NT2/D1 (cell line): ENCODE data around the gene RHOA.

ENCODE experiments used
- SUZ12 ChIP-seq: IDR thresholded peaks from 2 replicates; pipeline ENCODE4 v1.6.1; 2011; ENCODE audit not compliant: insufficient read length, insufficient read depth; ENCODE audit errors: extremely low read depth
- YY1 ChIP-seq: IDR thresholded peaks from 2 replicates; pipeline ENCODE4 v1.6.1; 2011; ENCODE audit not compliant: insufficient read length, insufficient read depth
- ZNF274 ChIP-seq: IDR thresholded peaks from 2 replicates; pipeline ENCODE4 v1.6.1; 2011; ENCODE audit warnings: mild to moderate bottlenecking, low read depth, low read length

GRCh38 chr3:49410846-49411534, 786 bp downstream of the RHOA start:
- TF ChIP-seq YY1 = no peak
- TF ChIP-seq SUZ12 = no peak
- TF ChIP-seq ZNF274 = no peak
